ENCODE results near the gene KNL1.

Gene KNL1

GRCh38 chr15:40569129-40569953 is 24.7 kb upstream of the KNL1 start, which contains the start of gene RPUSD2 (continued):
- TF ChIP-seq ZBTB49 (tag by site-specific recombination; IDR thresholded peaks at IDR 0.05; ENCODE audit: low read depth) (no peak), PRDM10 (tag by site-specific recombination; IDR thresholded peaks at IDR 0.05) (peak; percentile 55; the same call in 1 of the 2 replicates), ZNF510 (tag by site-specific recombination; IDR thresholded peaks at IDR 0.05; ENCODE audit: insufficient replicate concordance) (no peak), ZNF677 (tag by site-specific recombination; IDR thresholded peaks at IDR 0.05) (no peak), REPIN1 (tag by site-specific recombination; IDR thresholded peaks at IDR 0.05; ENCODE audit: low read depth) (0 out of 2 replicates have a peak, but pooled peaks have one; percentile 30), ZSCAN5A (tag by site-specific recombination; IDR thresholded peaks at IDR 0.05) (0 out of 2 replicates have a peak, but pooled peaks have one; percentile 33), ZNF610 (tag by site-specific recombination; IDR thresholded peaks at IDR 0.05; ENCODE audit: borderline replicate concordance) (peak; percentile 29; the same call in 1 of the 2 replicates), ZXDB (tag by site-specific recombination; IDR thresholded peaks at IDR 0.05) (peak; percentile 78), ZNF24 (tag by site-specific recombination; IDR thresholded peaks at IDR 0.05) (peak; percentile 65; the same call in 1 of the 2 replicates), WT1 (tag by site-specific recombination; IDR thresholded peaks at IDR 0.05) (0 out of 2 replicates have a peak, but pooled peaks have one; percentile 20), ZNF76 (tag by site-specific recombination; IDR thresholded peaks at IDR 0.05; ENCODE audit: borderline replicate concordance, low read depth) (0 out of 2 replicates have a peak, but pooled peaks have one; percentile 15), ZBTB26 (tag by site-specific recombination; optimal IDR thresholded peaks at IDR 0.05) (no peak), ZNF175 (tag by site-specific recombination; IDR thresholded peaks at IDR 0.05) (no peak), BCL11A (tag by site-specific recombination; IDR thresholded peaks at IDR 0.05; ENCODE audit: low read depth) (0 out of 2 replicates have a peak, but pooled peaks have one; percentile 37), ZNF350 (tag by site-specific recombination; IDR thresholded peaks at IDR 0.05) (no peak), KLF17 (tag by site-specific recombination; IDR thresholded peaks at IDR 0.05) (peak; percentile 74), ZNF530 (tag by site-specific recombination; IDR thresholded peaks at IDR 0.05; ENCODE audit: low read depth) (no peak), PATZ1 (tag by site-specific recombination; IDR thresholded peaks at IDR 0.05) (peak; percentile 94), ZEB2 (tag by site-specific recombination; IDR thresholded peaks at IDR 0.05) (peak; percentile 22; the same call in 1 of the 2 replicates), GLIS2 (tag by site-specific recombination; IDR thresholded peaks at IDR 0.05) (peak; percentile 12; the same call in 1 of the 2 replicates), ZBTB20 (tag by site-specific recombination; IDR thresholded peaks at IDR 0.05) (peak; percentile 100), ZNF280D (tag by site-specific recombination; IDR thresholded peaks at IDR 0.05) (0 out of 2 replicates have a peak, but pooled peaks have one; percentile 57)

Measured in HEK293 (cell line).